GM23338 (cell line): ENCODE results near the gene ITPRID2. TPM values are rescaled to one million over a fixed set of nuclear protein-coding genes. Genes with fewer than 3 reads are reported as not detected.

Experiments
- ATAC-seq: fragments of 200-7000 bp; cut with Tn5 transposase; 3 replicates; pipeline ENCODE4 v1.9.1; 2020
- DNase-seq: peaks from one replicate; pipeline ENCODE4 v3.0.0-alpha.2; 2015; ENCODE audit warnings: low spot score
- H2AFZ ChIP-seq: fragments of 200-600 bp; sonication (generic); 2 replicates; pipeline ENCODE4 v1.8.0; 2016; ENCODE audit warnings: antibody characterized with exemption, mild to moderate bottlenecking, moderate library complexity
- H3F3A ChIP-seq: fragments of 200-600 bp; sonication (generic); replicated peaks from 2 replicates; pipeline ENCODE4 v1.8.0; 2017; ENCODE audit warnings: antibody characterized with exemption, mixed run types, low read depth
- H3K27ac ChIP-seq: fragments of 200-600 bp; sonication (generic); 2 replicates; pipeline ENCODE4 v1.6.1; 2016; ENCODE audit warnings: low read depth
- H3K27me3 ChIP-seq: fragments of 200-600 bp; sonication (generic); 2 replicates; pipeline ENCODE4 v1.8.0; 2016; ENCODE audit warnings: mild to moderate bottlenecking, mixed run types, moderate library complexity; ENCODE audit not compliant: insufficient read depth
- H3K36me3 ChIP-seq: fragments of 200-600 bp; sonication (generic); 2 replicates; pipeline ENCODE4 v1.8.0; 2016; ENCODE audit warnings: mild to moderate bottlenecking; ENCODE audit not compliant: insufficient read depth
- H3K4me1 ChIP-seq: fragments of 200-600 bp; sonication (generic); 2 replicates; pipeline ENCODE4 v1.8.0; 2016; ENCODE audit warnings: mild to moderate bottlenecking, moderate library complexity; ENCODE audit not compliant: insufficient read depth
- H3K4me2 ChIP-seq: fragments of 200-600 bp; sonication (generic); 2 replicates; pipeline ENCODE4 v1.7.1; 2017; ENCODE audit warnings: mixed run types
- H3K4me3 ChIP-seq: fragments of 200-600 bp; sonication (generic); 2 replicates; pipeline ENCODE4 v1.6.1; 2016; ENCODE audit warnings: mixed run types
- H3K79me2 ChIP-seq: fragments of 200-600 bp; sonication (generic); replicated peaks from 2 replicates; pipeline ENCODE4 v1.8.0; 2017; ENCODE audit warnings: mild to moderate bottlenecking; ENCODE audit not compliant: insufficient read depth
- H3K9me2 ChIP-seq: fragments of 200-600 bp; sonication (generic); 2 replicates; pipeline ENCODE4 v1.8.0; 2017; ENCODE audit not compliant: insufficient read depth
- H4K20me1 ChIP-seq: fragments of 200-600 bp; sonication (generic); replicated peaks from 2 replicates; pipeline ENCODE4 v1.8.0; 2017; ENCODE audit warnings: mild to moderate bottlenecking; ENCODE audit not compliant: insufficient read depth
- H3K27ac Mint-ChIP-seq: 2 replicates; pipeline ENCODE4 v1.8.0; 2020; ENCODE audit warnings: inconsistent platforms, mild to moderate bottlenecking, moderate library complexity, mixed read lengths
- H3K27me3 Mint-ChIP-seq: 3 replicates; pipeline ENCODE4 v1.8.0; 2022; ENCODE audit warnings: low read depth, mild to moderate bottlenecking, moderate library complexity, mixed read lengths, inconsistent platforms; ENCODE audit not compliant: insufficient read depth, poor library complexity
- H3K36me3 Mint-ChIP-seq: 3 replicates; pipeline ENCODE4 v1.8.0; 2021; ENCODE audit warnings: low read depth, mild to moderate bottlenecking, inconsistent platforms, moderate library complexity, mixed read lengths
- H3K4me1 Mint-ChIP-seq: 3 replicates; pipeline ENCODE4 v1.8.0; 2020; ENCODE audit warnings: mild to moderate bottlenecking, inconsistent platforms, mixed read lengths
- H3K4me3 Mint-ChIP-seq: 3 replicates; pipeline ENCODE4 v1.8.0; 2021; ENCODE audit warnings: moderate library complexity, mild to moderate bottlenecking, inconsistent platforms, mixed read lengths
- H3K9me3 Mint-ChIP-seq: 3 replicates; pipeline ENCODE4 v1.8.0; 2020; ENCODE audit warnings: moderate library complexity, mild to moderate bottlenecking, inconsistent platforms, mixed read lengths
- CREB1 ChIP-seq: fragments of 250-450 bp; sonication (Bioruptor Pico); IDR thresholded peaks from 2 replicates; pipeline ENCODE4 v1.5.0; 2020; ENCODE audit warnings: low read depth, mild to moderate bottlenecking, moderate library complexity
- CTCF ChIP-seq, 2 experiments: fragments of 200-600 bp in 1 of 2; sonication (generic) in 1 of 2; conservative IDR thresholded peaks; 2 replicates each; pipeline versions ENCODE4 v1.5.1 to v1.6.1; 2016 to 2017; ENCODE audit warnings: antibody characterized with exemption in 2 of 2, low read depth in 2 of 2, mild to moderate bottlenecking in 2 of 2, moderate library complexity in 1 of 2
- EZH2 ChIP-seq: fragments of 200-600 bp; sonication (generic); IDR thresholded peaks from one replicate; pipeline ENCODE4 v1.8.0; 2017; ENCODE audit warnings: antibody characterized with exemption, mild to moderate bottlenecking, low read depth; ENCODE audit not compliant: unreplicated experiment
- EZH2phosphoT487 ChIP-seq: fragments of 200-600 bp; sonication (generic); IDR thresholded peaks from one replicate; pipeline ENCODE4 v1.8.1; 2018; ENCODE audit warnings: antibody characterized with exemption; ENCODE audit not compliant: unreplicated experiment
- JUNB ChIP-seq: IDR thresholded peaks from one replicate; pipeline ENCODE4 v1.6.1; 2016; ENCODE audit warnings: antibody characterized with exemption; ENCODE audit not compliant: unreplicated experiment
- NANOG ChIP-seq: IDR thresholded peaks from 2 replicates; pipeline ENCODE4 v1.6.1; 2016; ENCODE audit warnings: antibody characterized with exemption, borderline replicate concordance
- REST ChIP-seq: IDR thresholded peaks from one replicate; pipeline ENCODE4 v1.6.1; 2018; ENCODE audit warnings: antibody characterized with exemption; ENCODE audit not compliant: unreplicated experiment
- STAT1 ChIP-seq: IDR thresholded peaks from one replicate; pipeline ENCODE4 v1.6.1; 2016; ENCODE audit warnings: antibody characterized with exemption; ENCODE audit not compliant: unreplicated experiment
- ZNF114 ChIP-seq: fragments of 250-450 bp; sonication (Bioruptor Pico); IDR thresholded peaks from 2 replicates; pipeline ENCODE4 v1.5.0; 2020; ENCODE audit warnings: mild to moderate bottlenecking, moderate library complexity
- ZNF331 ChIP-seq: fragments of 250-450 bp; sonication (Bioruptor Pico); IDR thresholded peaks from 2 replicates; pipeline ENCODE4 v1.5.0; 2020; ENCODE audit warnings: low read depth, mild to moderate bottlenecking, moderate library complexity
- ZNF462 ChIP-seq: fragments of 250-450 bp; sonication (Bioruptor Pico); IDR thresholded peaks from 2 replicates; pipeline ENCODE4 v1.5.0; 2020; ENCODE audit warnings: mild to moderate bottlenecking, moderate library complexity
- polyA plus RNA-seq: library from polyadenylated mRNA; unstranded; fragments of >200 nt; fragmentation: Nextera tagmentation; extraction: Ambion mirVana; gene quantifications from 2 replicates; pipeline ENCODE4 v1.2.1, GENCODE V29; 2016
- total RNA-seq: library from RNA; depleted of rRNA; stranded (reverse); fragments of >200 nt; shearing (Covaris generic); gene quantifications from 2 replicates; pipeline ENCODE4 v1.2.3, GENCODE V29; 2014

The ITPRID2 gene
- total and polyA plus RNA-seq, 2 experiments from 2014 or later, result 4.4 to 12.0 TPM

GRCh38 chr2:181889776-181890175, 1.8 kb upstream of the ITPRID2 start (continued):
- TF ChIP-seq CREB1 (no peak), ZNF331 (CRISPR knock-in tag) (no peak), EZH2phosphoT487 (no peak), REST (no peak), JUNB (no peak), STAT1 (no peak), ZNF114 (CRISPR knock-in tag) (no peak), CTCF (conservative IDR thresholded peaks at IDR 0.05; ENCODE audit: low read depth in 2 of 2) (no peak)

- no peak overlapping the region for H3K27ac Mint-ChIP-seq
- H3K9me3 Mint-ChIP-seq, result no peaks in the 10 kb centered on the region
- Histone ChIP-seq H2AFZ (no peak overlapping the region; the same call in 1 of the 2 replicates), H3K4me1 (0 out of 2 replicates have a peak, but pooled peaks cover 8% of the 10 kb centered on the region), H3K79me2 (no peaks in the 10 kb centered on the region), H4K20me1 (no peaks in the 10 kb centered on the region), H3K36me3 (no peaks in the 10 kb centered on the region), H3K27me3 (peaks cover 24% of the 10 kb centered on the region), H3F3A (no peaks in the 10 kb centered on the region), H3K4me3 (no peak overlapping the region), H3K27ac (no peak overlapping the region), H3K9me2 (no peaks in the 10 kb centered on the region), H3K4me2 (no peak overlapping the region)
- no peak overlapping the region for H3K4me3 Mint-ChIP-seq
- H3K4me1 Mint-ChIP-seq, result peaks cover 17% of the 10 kb centered on the region
- no peaks in the 10 kb centered on the region for H3K36me3 Mint-ChIP-seq
- H3K27me3 Mint-ChIP-seq, result peaks cover 7% of the 10 kb centered on the region
- no peak for DNase-seq
- ATAC-seq, result no peak
- TF ChIP-seq EZH2 (no peak), ZNF331 (CRISPR knock-in tag) (no peak), REST (no peak), NANOG (no peak), ZNF462 (CRISPR knock-in tag) (no peak)
These were observed 1.3 kb upstream of the ITPRID2 start for GRCh38 chr2:181890271-181890670.
